Activated CD4-positive, CD25-positive, alpha-beta regulatory T cell treated with anti-CD3 and anti-CD28 coated beads, Interleukin-2, amount 50 U/mL, for 16 hours (primary cell): ENCODE data around the gene KLHL29.

Source experiments
- DNase-seq: peaks from one replicate; pipeline ENCODE4 v3.0.0-alpha.2; 2020; ENCODE audit warnings: low read depth, low spot score

Gene KLHL29

GRCh38 chr2:23493846-23494245, 108.9 kb downstream of the KLHL29 start:
- no peak for DNase-seq

GRCh38 chr2:23494286-23494685, 109.3 kb downstream of the KLHL29 start:
- DNase-seq: no peak

GRCh38 chr2:23495661-23496114, 110.7 kb downstream of the KLHL29 start:
- DNase-seq: no peak

GRCh38 chr2:23496456-23496855, 111.5 kb downstream of the KLHL29 start:
- no peak for DNase-seq

- DNase-seq: no peak
Measured at GRCh38 chr2:23497063-23497462, 112.1 kb downstream of the KLHL29 start.

GRCh38 chr2:23497536-23497935, 112.6 kb downstream of the KLHL29 start:
- DNase-seq: no peak

- DNase-seq: no peak
Measured at GRCh38 chr2:23498943-23499342, 114.0 kb downstream of the KLHL29 start.

GRCh38 chr2:23499439-23499838, 114.5 kb downstream of the KLHL29 start:
- DNase-seq: no peak

- DNase-seq: no peak
Measured at GRCh38 chr2:23500836-23501235, 115.9 kb downstream of the KLHL29 start.

- no peak for DNase-seq
Measured at GRCh38 chr2:23502096-23502495, 117.1 kb downstream of the KLHL29 start.

GRCh38 chr2:23503097-23503496, 118.1 kb downstream of the KLHL29 start:
- no peak for DNase-seq

GRCh38 chr2:23503682-23504081, 118.7 kb downstream of the KLHL29 start:
- DNase-seq: no peak

GRCh38 chr2:23504591-23504990, 119.6 kb downstream of the KLHL29 start:
- DNase-seq: no peak

- no peak for DNase-seq
Measured at GRCh38 chr2:23505218-23505983, 120.4 kb downstream of the KLHL29 start.

GRCh38 chr2:23505984-23506380, 121.0 kb downstream of the KLHL29 start:
- no peak for DNase-seq

GRCh38 chr2:23506531-23507266, 121.7 kb downstream of the KLHL29 start:
- no peak for DNase-seq

GRCh38 chr2:23507267-23508065, 122.5 kb downstream of the KLHL29 start:
- DNase-seq: no peak

GRCh38 chr2:23508066-23508390, 123.0 kb downstream of the KLHL29 start:
- DNase-seq: no peak

- no peak for DNase-seq
Measured at GRCh38 chr2:23509103-23509502, 124.1 kb downstream of the KLHL29 start.

GRCh38 chr2:23509596-23510292, 124.8 kb downstream of the KLHL29 start:
- DNase-seq: no peak

GRCh38 chr2:23510471-23510870, 125.5 kb downstream of the KLHL29 start:
- DNase-seq: no peak

GRCh38 chr2:23512778-23513177, 127.8 kb downstream of the KLHL29 start:
- no peak for DNase-seq
